ENCODE data around the gene RGMB.

DNA sequence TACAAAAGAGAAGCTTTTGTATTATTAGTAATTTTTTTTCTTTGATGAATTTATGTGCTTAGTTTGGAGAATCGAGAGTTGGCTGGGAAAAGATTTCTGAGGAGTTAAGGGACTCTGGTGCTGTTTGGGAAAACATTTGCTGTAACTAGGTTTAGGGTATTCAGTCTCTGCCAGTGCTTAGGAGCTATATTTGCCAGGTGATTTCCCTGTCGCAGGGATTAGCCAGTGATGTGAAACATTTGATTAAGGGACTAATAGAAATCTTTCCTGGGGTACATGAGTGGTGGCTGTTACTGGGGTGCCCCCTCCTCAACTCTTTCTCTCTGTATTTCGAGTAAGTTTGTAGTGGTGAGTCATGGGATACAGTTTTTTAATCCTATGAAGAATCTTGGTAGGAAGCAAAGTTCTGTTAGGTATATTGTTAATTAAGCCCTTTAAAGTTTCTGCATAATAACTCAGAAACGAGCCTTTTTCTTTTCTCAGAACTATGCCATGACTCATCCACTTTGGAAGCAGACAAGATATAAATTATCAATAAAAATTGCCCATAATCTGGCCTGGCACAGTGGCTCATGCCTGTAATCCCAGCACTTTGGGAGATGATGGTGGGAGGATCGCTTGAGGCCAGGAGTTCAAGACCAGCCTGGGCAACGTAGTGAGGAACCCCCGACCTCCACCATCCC lies 18.6 kb downstream of the RGMB start:
- TF ChIP-seq, protein P1, sequence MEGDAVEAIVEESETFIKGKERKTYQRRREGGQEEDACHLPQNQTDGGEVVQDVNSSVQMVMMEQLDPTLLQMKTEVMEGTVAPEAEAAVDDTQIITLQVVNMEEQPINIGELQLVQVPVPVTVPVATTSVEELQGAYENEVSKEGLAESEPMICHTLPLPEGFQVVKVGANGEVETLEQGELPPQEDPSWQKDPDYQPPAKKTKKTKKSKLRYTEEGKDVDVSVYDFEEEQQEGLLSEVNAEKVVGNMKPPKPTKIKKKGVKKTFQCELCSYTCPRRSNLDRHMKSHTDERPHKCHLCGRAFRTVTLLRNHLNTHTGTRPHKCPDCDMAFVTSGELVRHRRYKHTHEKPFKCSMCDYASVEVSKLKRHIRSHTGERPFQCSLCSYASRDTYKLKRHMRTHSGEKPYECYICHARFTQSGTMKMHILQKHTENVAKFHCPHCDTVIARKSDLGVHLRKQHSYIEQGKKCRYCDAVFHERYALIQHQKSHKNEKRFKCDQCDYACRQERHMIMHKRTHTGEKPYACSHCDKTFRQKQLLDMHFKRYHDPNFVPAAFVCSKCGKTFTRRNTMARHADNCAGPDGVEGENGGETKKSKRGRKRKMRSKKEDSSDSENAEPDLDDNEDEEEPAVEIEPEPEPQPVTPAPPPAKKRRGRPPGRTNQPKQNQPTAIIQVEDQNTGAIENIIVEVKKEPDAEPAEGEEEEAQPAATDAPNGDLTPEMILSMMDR (IDR thresholded peaks at IDR 0.05): no peak
- TF ChIP-seq POLR2A (IDR thresholded peaks at IDR 0.05): no peak
